Astrocyte of the cerebellum (primary cell): ENCODE results near the gene THAP8.

Experiments
- DNase-seq: peaks from one replicate; pipeline ENCODE4 v3.0.0-alpha.2; 2011; ENCODE audit warnings: low read depth
- H3K4me3 ChIP-seq: 2 replicates; pipeline ENCODE4 v1.5.1; 2011; ENCODE audit warnings: mild to moderate bottlenecking, low read depth, low read length, moderate library complexity
- CTCF ChIP-seq: IDR thresholded peaks from 2 replicates; pipeline ENCODE4 v1.5.1; 2012; ENCODE audit warnings: low read length, low read depth, moderate library complexity, mild to moderate bottlenecking; ENCODE audit errors: missing control alignments
- in situ Hi-C: cut with HindIII; loops from 2 replicates; pipeline ENCODE4 v1.10.0; 2017; ENCODE audit warnings: low sequenced_read_pairs

THAP8 gene

GRCh38 chr19:36023432-36023831, 30.7 kb downstream of the THAP8 start:
- no peak overlapping the region for H3K4me3 ChIP-seq
- no peak for TF ChIP-seq CTCF
- no peak for DNase-seq
- in situ Hi-C loops: no loop called here

GRCh38 chr19:36019061-36019670, 34.9 kb downstream of the THAP8 start:
- no peak for TF ChIP-seq CTCF
- H3K4me3 ChIP-seq: no peak overlapping the region
- DNase-seq: no peak
- in situ Hi-C loops: no loop called here

- TF ChIP-seq CTCF: no peak
- H3K4me3 ChIP-seq: peak within 1 kb of the TSS; percentile 92
- DNase-seq: peak; percentile 96
- in situ Hi-C loops: no loop called here
These were observed 39.8 kb downstream of the THAP8 start, which contains the start of gene ALKBH6 for GRCh38 chr19:36014012-36014924. Gene ALKBH6, minus strand, starts transcription at chr19:36014213. Its CDS starts 816 bp downstream, at chr19:36013397.

- H3K4me3 ChIP-seq: peak overlapping the region; percentile 92
- in situ Hi-C loops: no loop called here
- no peak for DNase-seq
- TF ChIP-seq CTCF: no peak
These were observed 40.6 kb downstream of the THAP8 start for GRCh38 chr19:36013280-36014011.

GRCh38 chr19:36010402-36010801, 43.7 kb downstream of the THAP8 start:
- no peak for DNase-seq
- in situ Hi-C loops: no loop called here
- TF ChIP-seq CTCF: no peak
- no peak overlapping the region for H3K4me3 ChIP-seq
